GM08714 (cell line): Measurements from ENCODE around the gene TERB1.
"Not testable (repeated sequence)": the region's sequence is repeated elsewhere in the genome, so short reads cannot be mapped to it uniquely, and the experiment has no call there.

Source experiments
- H3K4me3 ChIP-seq: fragments of 200-500 bp; sonication (Bioruptor generic); 2 replicates; pipeline ENCODE4 v1.5.1; 2014; ENCODE audit warnings: mild to moderate bottlenecking, low read length, inconsistent platforms
- ZNF274 ChIP-seq: IDR thresholded peaks from 2 replicates; pipeline ENCODE4 v1.6.1; 2012; ENCODE audit warnings: mild to moderate bottlenecking, low read depth, low read length

Gene TERB1

GRCh38 chr16:66841366-66841765 is 40.0 kb upstream of the TERB1 start:
- TF ChIP-seq ZNF274, result no peak
- H3K4me3 ChIP-seq, result no peak overlapping the region

GRCh38 chr16:66840883-66841282 is 39.5 kb upstream of the TERB1 start:
- no peak overlapping the region for H3K4me3 ChIP-seq
- TF ChIP-seq ZNF274, result no peak

DNA sequence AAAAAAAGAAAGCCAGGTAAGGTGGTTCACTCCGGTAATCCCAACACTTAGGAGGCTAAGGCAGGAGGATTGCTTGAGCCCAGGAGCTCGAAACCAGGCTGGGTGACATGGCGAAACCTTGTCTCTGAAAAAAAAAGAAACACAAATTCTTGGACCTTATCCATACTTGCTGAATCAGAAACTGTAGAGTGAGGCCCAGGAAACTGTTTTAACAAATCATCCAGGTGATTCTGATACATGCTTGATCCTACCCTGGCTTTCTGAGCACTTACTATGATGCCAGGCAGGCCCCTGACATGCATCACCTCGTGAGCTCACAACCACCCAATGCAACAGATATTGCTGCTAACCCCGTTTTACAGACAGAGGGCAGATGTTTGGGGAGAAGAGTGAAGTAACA is 33.4 kb upstream of the TERB1 start:
- TF ChIP-seq ZNF274, result no peak
- no peak overlapping the region for H3K4me3 ChIP-seq

GRCh38 chr16:66832661-66833305 is 31.4 kb upstream of the TERB1 start:
- TF ChIP-seq ZNF274, result no peak
- H3K4me3 ChIP-seq, result no peak overlapping the region

DNA sequence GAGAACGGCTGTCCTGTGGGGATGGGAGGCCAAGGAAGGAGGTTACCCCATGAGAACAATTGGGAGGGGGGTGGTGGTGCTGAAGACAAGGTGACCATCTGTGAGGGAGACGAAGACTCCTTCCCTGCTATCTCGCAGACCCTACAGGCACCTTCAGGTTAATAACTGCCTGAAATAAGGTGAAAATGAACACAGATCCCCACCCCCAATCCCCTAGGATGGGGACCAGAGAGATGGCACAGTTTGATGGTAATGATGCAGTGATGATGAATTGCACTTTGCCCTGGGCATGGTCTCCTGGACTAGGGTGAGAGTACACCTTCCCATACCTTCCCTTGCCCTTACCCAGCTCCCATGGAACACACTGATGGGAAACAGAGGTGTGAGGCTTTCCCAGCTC is 30.8 kb upstream of the TERB1 start:
- no peak for TF ChIP-seq ZNF274
- no peak overlapping the region for H3K4me3 ChIP-seq

- TF ChIP-seq ZNF274, result no peak
- H3K4me3 ChIP-seq, result peak within 1 kb of the TSS; percentile 88
Observed at GRCh38 chr16:66830422-66831404, 29.3 kb upstream of the TERB1 start, which contains the start of gene NAE1. Gene NAE1, minus strand, starts transcription at chr16:66830976. Its CDS starts 77 bp downstream, at chr16:66830899.

- no peak for TF ChIP-seq ZNF274
- no peak overlapping the region for H3K4me3 ChIP-seq
Observed at GRCh38 chr16:66824006-66824405, 22.6 kb upstream of the TERB1 start.

- H3K4me3 ChIP-seq, result no peak overlapping the region
- no peak for TF ChIP-seq ZNF274
Observed at GRCh38 chr16:66814734-66815133, 13.3 kb upstream of the TERB1 start.

GRCh38 chr16:66811043-66811442 is 9.7 kb upstream of the TERB1 start:
- H3K4me3 ChIP-seq, result no peak overlapping the region
- TF ChIP-seq ZNF274, result no peak

DNA sequence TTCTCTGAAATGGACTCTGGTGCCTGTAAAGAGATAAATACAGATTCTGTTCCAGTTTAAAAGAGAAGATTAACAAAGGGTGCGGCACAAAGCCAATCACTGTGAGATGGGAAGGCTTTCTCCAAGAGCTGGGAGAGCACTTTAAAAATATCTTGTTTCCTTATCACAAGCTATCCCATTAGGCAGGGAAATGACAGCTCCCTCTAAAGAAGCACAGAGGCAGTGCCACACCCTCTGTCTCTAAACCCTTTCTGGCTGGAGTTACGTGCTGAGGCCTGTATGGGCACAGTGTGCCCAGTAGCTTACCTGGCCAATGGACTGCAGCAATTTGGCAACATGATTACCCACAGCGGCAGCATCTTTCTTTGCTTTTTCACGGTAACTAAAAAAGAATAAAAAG is 9.0 kb upstream of the TERB1 start:
- H3K4me3 ChIP-seq, result no peak overlapping the region
- no peak for TF ChIP-seq ZNF274

GRCh38 chr16:66809765-66810164 is 8.4 kb upstream of the TERB1 start:
- H3K4me3 ChIP-seq, result no peak overlapping the region
- TF ChIP-seq ZNF274, result no peak

DNA sequence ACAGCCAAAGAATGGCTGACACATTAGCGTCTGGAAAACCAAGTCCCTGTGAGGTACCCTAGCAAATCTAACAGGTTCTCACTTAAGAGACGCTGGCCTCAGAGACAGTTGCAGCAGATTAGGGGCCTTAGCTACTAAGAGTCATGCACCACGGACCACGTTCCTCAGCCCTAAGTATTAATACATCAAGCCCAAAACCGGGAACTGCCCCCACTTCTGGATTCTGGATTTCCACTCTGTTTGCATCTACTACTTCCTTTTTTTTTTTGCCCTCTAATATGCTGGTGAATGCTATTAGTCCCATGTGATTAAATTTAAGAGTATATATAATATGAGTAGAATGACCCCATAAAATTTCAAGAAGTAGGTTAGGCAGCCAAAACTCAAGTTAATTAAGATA is 775 bp upstream of the TERB1 start:
- no peak overlapping the region for H3K4me3 ChIP-seq
- no peak for TF ChIP-seq ZNF274

DNA sequence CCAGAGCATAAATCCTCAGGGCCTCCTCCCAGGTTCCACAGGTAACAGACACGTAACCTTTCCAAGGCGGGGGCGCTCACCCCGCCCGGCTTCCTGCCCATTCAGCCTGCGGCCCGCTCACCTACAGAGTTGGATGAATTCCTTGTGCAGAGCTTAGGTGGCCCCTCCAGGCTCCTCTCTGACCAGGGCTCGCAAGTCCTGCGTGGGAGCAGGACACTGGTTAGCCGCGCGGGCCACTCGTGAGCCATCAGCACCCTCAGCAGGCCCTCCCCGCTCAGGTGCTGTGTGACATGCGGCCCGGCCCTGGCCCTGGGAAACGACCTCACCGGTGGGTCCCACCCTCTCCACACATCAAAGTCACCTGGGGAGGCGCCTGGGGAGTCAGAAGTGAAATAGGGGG is 528 bp downstream of the TERB1 start:
- no peak for TF ChIP-seq ZNF274

GRCh38 chr16:66798161-66798560 is 3.2 kb downstream of the TERB1 start:
- TF ChIP-seq ZNF274, result no peak
- no peak overlapping the region for H3K4me3 ChIP-seq

More for the DNA sequence above, 528 bp downstream of the TERB1 start:
- no peak overlapping the region for H3K4me3 ChIP-seq

GRCh38 chr16:66793984-66794383 is 7.4 kb downstream of the TERB1 start:
- not testable (repeated sequence) for H3K4me3 ChIP-seq
